ENCODE results near the gene INPP4B.

Gene INPP4B

GRCh38 chr4:142846108-142846728 lies at the start of gene INPP4B:
INPP4B (minus strand) TSS chr4:142846301.
- DNase-seq: peak; percentile 52 to 63

GRCh38 chr4:142893012-142893411 lies 46.9 kb upstream of the INPP4B start:
- no peak for DNase-seq

- DNase-seq: no peak
These were observed 40.5 kb upstream of the INPP4B start for GRCh38 chr4:142886566-142886965.

- no peak for DNase-seq
These were observed 37.1 kb upstream of the INPP4B start for GRCh38 chr4:142883040-142883832.

GRCh38 chr4:142882159-142882558 lies 36.1 kb upstream of the INPP4B start:
- no peak for DNase-seq

GRCh38 chr4:142881331-142881730 lies 35.2 kb upstream of the INPP4B start:
- no peak for DNase-seq

- DNase-seq: no peak
These were observed 29.0 kb upstream of the INPP4B start for GRCh38 chr4:142875117-142875516.

GRCh38 chr4:142874684-142875083 lies 28.6 kb upstream of the INPP4B start:
- DNase-seq: no peak

GRCh38 chr4:142866685-142867084 lies 20.6 kb upstream of the INPP4B start:
- no peak for DNase-seq

- DNase-seq: no peak
These were observed 15.2 kb upstream of the INPP4B start for GRCh38 chr4:142861351-142861750.

GRCh38 chr4:142858965-142859364 lies 12.9 kb upstream of the INPP4B start:
- no peak for DNase-seq

- no peak for DNase-seq
These were observed 12.3 kb upstream of the INPP4B start for GRCh38 chr4:142858446-142858845.

GRCh38 chr4:142856576-142856975 lies 10.5 kb upstream of the INPP4B start:
- DNase-seq: no peak

- no peak for DNase-seq
These were observed 4.4 kb upstream of the INPP4B start for GRCh38 chr4:142850478-142850877.

GRCh38 chr4:142846729-142847596 lies 862 bp upstream of the INPP4B start:
- DNase-seq: peak; percentile 73 to 80

GRCh38 chr4:142845293-142846107 lies 601 bp downstream of the INPP4B start:
- DNase-seq: peak; percentile 23 to 29

- no peak for DNase-seq
These were observed 1.3 kb downstream of the INPP4B start for GRCh38 chr4:142844782-142845181.

- DNase-seq: no peak
These were observed 5.5 kb downstream of the INPP4B start for GRCh38 chr4:142840516-142841123.

GRCh38 chr4:142838778-142839177 lies 7.3 kb downstream of the INPP4B start:
- DNase-seq: no peak

- DNase-seq: no peak
These were observed 14.1 kb downstream of the INPP4B start for GRCh38 chr4:142832022-142832421.

GRCh38 chr4:142826503-142827241 lies 19.4 kb downstream of the INPP4B start:
- DNase-seq: no peak
